ENCODE results near the gene CDY1.
"Not testable (repeated sequence)": the region's sequence is repeated elsewhere in the genome, so short reads cannot be mapped to it uniquely, and the experiment has no call there.

Gene CDY1, protein sequence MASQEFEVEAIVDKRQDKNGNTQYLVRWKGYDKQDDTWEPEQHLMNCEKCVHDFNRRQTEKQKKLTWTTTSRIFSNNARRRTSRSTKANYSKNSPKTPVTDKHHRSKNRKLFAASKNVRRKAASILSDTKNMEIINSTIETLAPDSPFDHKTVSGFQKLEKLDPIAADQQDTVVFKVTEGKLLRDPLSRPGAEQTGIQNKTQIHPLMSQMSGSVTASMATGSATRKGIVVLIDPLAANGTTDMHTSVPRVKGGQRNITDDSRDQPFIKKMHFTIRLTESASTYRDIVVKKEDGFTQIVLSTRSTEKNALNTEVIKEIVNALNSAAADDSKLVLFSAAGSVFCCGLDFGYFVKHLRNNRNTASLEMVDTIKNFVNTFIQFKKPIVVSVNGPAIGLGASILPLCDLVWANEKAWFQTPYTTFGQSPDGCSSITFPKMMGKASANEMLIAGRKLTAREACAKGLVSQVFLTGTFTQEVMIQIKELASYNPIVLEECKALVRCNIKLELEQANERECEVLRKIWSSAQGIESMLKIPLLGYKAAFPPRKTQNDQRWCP

DNA sequence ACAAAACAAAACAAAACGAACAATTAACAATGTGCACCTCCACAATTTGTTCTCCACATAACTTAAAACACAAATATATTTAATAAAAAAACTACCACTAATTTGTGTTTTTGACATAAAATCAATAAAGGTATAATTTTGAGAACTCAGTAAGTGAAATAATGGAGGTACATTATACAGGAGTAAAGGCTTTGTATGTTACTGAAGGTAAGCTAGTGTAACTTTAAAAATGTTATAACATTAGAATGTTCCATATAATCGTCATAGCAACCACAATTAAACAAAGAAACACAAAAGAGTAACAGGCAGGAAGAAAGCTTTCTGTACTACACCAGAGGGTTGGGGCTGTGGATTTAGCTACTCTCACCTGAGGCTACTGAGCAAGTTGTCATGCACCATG is at the start of gene CDY1:
Gene CDY1, plus strand, starts transcription at position 301 of the 400 bp plus-strand sequence. CDS start 326 bp downstream, outside the sequence.
- FAIRE-seq, result not testable (repeated sequence)

DNA sequence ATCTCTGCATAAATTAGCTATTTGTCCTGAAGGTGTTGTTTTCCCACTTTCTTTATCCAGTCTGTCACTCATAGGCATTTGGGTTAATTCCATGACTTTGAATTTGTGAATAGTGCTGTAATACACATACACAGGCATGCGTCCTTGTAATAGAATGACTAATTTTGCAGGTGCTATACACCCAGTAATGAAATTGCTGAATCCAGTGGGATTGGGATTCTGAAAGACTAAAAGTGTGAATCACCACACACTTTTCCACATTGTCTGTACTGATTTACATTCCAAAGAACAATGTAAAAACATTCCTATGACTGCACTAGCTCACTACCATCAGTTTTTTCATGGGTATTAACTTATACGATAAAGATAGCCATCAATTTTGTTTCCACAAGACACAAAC is 28.6 kb upstream of the CDY1 start:
- not testable (repeated sequence) for FAIRE-seq; DNase-seq (ENCODE audit: insufficient read length, low spot score)

More for the DNA sequence above, at the start of gene CDY1:
- not testable (repeated sequence) for DNase-seq (ENCODE audit: insufficient read length, low spot score)

DNA sequence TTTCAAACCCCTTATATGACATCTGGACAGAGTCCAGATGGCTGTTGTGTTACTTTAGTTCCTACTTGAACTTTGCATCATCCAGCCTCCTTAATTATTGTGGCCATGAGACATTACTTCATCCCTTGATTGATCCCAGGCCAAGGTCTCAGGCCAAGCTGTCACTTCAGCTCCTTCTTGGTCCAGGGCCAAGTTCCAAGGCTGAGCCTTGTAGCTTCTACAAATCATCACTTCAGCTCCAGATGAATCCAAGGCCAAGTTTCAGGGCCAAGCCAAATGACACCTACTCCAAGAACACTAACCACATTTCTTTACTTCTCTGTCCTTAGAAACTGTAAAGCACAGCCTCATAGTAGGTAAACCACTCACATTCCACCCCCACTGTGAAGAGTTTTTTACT is 1.7 kb upstream of the CDY1 start:
- not testable (repeated sequence) for FAIRE-seq

DNA sequence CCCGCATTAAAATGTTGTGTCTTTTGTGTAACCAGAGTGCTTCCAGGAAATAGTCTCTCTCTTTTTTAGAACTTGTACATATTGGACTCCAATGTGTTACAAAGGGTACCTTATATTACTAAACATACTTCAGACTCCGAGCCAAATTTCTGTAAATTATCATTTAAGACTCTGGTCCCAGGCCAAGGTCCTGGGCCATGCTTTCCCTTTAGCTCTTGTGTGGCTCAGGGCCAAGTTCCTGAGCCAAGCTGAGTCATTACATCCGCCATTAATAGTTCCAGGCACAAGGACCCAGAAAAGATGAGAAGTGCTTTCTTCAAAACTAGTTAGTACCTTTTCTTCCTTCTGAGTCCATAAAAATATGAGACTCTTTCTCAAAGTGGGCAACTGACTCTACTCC is 4.6 kb downstream of the CDY1 start:
- not testable (repeated sequence) for DNase-seq (ENCODE audit: insufficient read length, low spot score); FAIRE-seq

More for the DNA sequence above, 1.7 kb upstream of the CDY1 start:
- DNase-seq (ENCODE audit: insufficient read length, low spot score), result not testable (repeated sequence)

DNA sequence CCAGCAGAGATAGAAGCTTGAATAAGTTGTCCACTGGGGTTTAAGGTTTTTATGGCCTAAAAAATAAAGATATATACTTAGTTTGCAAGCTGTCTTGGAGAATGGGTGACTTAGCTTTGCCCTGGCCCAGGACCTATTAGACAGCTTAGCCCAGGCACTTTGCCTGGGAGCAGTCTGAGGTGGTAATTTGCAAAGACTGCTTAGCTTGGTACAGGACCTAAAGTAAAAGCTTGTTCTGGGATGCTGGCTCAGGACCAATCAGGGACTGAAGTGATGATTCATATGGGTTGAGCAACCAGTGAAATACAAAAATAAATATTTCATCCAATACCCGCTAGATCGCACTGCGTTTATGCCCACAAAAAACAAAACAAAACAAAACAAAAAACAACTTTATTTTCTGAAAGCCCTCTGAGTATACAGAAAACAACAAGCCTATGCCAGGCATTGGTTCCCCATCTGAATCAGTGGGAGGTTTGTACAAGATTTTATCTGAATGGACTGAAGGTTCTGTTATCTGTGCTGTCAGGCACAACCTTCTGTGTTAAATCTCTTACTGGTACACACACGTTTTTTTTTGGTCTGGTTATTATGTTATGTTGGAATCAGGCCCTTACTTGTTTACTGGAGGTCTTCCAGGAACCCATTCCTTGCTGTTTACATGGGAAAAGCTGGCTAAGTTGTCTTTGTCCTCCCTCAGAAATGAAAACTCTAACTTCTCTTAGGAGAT is 8.6 kb downstream of the CDY1 start:
- DNase-seq (ENCODE audit: insufficient read length, low spot score); FAIRE-seq: not testable (repeated sequence)

DNA sequence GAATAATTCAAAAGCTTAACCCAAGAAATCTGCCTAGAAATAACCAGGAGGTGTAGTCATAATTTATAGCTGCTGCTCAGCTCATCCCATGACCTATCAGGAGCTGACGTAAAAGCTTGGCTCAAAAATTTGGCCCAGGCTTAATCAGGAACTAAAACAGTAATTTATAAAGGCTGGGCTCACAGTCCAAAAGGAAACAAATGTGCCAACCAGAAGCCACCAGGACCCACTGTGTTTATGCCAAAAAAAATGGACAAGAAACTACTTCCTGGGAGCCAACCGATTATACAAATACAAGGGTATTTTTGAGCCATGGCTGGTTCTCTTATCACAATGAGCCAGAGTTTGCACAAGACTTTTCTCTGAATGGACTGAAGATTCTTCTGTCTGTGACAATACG is 17.9 kb downstream of the CDY1 start:
- not testable (repeated sequence) for FAIRE-seq; DNase-seq (ENCODE audit: insufficient read length, low spot score)

DNA sequence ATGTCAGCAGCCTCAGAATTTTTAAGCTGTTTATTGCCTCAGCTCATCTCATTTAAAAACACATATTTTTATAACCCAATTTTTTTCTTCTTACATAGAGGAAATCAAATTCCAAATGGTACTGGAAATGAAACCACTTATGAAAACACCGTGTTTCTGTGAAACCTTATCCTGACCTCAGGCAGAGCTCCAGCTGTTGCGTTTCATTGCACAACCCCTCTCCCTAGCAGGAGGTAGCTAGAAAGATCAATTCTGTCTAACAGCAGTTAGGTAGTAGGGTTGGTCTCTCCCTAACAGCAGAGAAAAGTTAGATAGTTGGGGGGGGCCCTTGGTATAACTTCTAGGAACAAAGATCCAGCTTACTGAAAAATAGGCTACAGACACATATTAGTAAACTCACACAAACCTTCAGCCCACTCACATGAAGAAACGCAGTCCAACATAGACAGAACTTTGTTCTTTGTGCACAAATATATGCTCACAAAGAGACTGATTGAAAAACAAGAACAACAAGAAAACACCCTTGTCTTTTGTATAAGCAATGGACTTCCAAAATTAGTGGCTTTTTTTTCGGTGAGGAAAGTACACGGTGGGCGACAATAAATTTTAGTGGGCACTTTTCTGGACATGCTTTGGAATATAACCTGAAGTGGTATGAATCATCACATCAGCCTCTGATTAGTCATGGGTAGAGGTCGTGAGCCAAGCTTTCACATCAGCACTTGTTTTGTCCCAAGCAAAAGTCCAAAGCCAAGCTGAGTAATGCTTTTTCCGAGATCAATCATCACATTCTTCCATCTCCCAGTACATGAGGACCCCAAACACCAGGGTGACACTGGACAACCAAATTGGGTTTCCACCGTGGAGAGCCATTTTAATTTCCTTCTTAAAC is 21.4 kb downstream of the CDY1 start:
- FAIRE-seq, result not testable (repeated sequence)

More for the DNA sequence above, 21.4 kb downstream of the CDY1 start:
- DNase-seq (ENCODE audit: insufficient read length, low spot score), result not testable (repeated sequence)
